NOMO-1 (cell line): ENCODE data around the gene MXRA5.
"Not testable (repeated sequence)": the region's sequence is repeated elsewhere in the genome, so short reads cannot be mapped to it uniquely, and the experiment has no call there.

Experiments
- DNase-seq, 2 experiments: peaks; one replicate each; lab custom pipeline; 2025; ENCODE audit not compliant: unreplicated experiment in 2 of 2; lab: John Stamatoyannopoulos, UW

MXRA5 gene, protein sequence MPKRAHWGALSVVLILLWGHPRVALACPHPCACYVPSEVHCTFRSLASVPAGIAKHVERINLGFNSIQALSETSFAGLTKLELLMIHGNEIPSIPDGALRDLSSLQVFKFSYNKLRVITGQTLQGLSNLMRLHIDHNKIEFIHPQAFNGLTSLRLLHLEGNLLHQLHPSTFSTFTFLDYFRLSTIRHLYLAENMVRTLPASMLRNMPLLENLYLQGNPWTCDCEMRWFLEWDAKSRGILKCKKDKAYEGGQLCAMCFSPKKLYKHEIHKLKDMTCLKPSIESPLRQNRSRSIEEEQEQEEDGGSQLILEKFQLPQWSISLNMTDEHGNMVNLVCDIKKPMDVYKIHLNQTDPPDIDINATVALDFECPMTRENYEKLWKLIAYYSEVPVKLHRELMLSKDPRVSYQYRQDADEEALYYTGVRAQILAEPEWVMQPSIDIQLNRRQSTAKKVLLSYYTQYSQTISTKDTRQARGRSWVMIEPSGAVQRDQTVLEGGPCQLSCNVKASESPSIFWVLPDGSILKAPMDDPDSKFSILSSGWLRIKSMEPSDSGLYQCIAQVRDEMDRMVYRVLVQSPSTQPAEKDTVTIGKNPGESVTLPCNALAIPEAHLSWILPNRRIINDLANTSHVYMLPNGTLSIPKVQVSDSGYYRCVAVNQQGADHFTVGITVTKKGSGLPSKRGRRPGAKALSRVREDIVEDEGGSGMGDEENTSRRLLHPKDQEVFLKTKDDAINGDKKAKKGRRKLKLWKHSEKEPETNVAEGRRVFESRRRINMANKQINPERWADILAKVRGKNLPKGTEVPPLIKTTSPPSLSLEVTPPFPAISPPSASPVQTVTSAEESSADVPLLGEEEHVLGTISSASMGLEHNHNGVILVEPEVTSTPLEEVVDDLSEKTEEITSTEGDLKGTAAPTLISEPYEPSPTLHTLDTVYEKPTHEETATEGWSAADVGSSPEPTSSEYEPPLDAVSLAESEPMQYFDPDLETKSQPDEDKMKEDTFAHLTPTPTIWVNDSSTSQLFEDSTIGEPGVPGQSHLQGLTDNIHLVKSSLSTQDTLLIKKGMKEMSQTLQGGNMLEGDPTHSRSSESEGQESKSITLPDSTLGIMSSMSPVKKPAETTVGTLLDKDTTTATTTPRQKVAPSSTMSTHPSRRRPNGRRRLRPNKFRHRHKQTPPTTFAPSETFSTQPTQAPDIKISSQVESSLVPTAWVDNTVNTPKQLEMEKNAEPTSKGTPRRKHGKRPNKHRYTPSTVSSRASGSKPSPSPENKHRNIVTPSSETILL (N-terminal part only)

DNA sequence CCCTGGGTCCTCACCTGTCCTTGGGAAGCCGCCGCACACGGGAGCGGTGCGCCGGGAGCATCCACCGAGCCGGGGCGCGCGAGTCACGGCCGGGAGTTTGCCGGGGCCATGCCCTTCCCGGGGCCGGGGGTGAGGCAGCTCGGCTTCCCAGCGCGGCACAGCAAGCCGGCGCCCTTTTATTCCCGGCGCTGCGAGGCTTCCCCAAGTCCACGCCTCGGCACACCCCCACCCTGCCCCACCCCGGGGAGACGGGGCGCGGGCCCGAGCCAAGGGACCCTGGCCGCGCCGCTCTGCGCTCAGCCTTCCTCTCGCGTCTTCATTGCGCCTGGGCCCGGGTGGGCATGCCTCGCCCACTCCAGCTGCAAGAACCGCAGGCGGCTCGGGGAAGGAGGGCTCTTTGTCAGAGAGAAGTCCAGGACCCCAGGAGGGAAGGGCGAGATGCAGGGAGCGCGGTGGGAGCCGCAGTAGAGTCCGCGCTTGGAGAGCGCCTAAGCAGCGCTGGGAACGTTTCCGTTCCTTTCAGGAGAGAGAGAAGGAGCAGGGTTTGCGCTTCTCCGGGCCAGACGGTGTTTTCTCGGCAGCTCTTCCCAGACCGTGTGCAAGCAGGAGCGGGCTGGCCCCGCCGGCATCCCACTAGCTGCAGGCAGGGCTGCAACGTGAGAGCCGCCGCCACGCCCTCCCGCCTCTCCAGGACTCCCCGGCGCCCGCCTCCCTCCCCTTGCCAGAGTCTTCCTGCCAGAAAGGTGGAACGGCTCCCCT, at the start of gene MXRA5:
Gene MXRA5 (minus strand): TSS at position 152 of the 759 bp plus-strand sequence. CDS start 2,819 bp downstream, outside the sequence.
- no peak for DNase-seq

DNA sequence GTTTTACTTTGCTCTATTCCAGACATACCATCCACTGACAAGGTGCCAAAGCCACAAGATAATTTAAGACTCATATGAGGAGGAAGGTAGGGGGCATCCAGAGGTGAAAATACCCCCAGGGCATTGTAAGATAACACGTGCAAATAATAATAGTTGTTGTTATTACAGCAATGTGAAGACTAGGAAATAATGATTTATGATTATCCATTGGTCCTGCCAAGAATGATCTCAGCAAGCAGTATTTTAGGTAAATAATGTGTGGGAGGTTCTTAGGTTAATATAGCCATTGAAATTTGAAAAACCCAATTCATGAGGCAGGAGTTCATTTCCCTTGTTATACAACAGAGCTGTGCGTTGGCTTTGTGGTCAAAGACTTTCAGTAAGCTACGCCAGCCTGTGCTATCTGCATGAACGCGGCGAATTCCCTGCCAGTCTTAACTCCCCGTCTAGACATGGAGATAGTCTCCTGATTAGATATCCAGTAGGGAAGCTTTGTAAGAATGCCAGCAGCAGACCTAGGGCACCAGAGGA, 47.2 kb upstream of the MXRA5 start:
- DNase-seq, result no peak

DNA sequence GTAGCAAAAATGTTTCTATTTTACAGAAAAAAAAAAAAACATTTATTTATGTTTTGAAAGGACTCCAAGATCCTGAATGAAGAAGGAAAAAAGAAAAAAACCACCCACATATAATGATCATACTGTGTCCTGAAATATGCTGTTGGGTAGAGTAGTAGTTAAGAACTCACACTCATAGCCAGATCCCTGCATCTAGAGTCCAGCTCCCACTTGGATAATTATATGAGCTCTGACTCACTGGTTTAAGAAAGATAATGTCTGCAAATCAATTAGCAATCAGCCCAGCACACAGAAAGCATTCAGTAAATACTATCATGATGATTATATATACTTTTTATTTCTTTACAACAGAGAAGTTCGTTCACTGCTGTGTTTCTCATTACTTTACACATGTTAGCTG, 46.7 kb upstream of the MXRA5 start:
- DNase-seq, result no peak

DNA sequence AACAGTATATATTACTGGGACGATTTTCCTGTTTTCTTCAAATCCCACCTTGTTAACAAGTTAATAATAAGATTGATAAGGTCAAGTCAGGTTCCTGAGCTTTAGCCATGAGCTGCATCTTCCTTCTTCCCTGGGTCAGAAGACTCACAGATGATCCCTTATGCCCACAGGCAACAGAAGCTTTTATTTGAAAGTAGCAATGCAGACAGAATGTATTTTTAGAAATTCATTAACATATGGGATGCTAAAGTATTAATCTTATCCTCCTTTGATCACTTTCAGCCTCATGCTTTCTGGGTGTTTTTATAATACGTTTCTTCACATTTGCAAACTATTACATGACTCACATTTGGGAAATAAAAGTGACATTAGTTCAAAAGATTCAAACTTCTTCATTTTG, 42.0 kb upstream of the MXRA5 start:
- no peak for DNase-seq

DNA sequence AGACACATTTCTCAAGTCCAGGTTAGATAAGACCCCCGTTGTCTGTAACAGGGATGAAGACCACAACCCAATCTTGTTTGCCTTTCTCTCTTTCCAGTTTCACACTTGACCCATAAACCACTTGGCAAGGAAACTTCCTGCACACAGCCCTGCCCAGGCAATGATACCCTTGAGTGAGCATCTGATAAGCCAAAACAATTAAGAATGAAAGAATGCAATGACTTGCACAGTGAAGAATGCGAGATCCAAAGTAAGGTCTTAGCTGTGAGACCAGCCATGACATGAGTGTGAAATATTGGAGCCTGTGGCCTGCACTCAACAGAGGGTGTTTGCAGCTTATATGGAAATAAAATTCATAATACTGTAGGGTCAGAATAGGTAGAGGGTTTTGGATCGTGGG, 37.9 kb upstream of the MXRA5 start:
- no peak for DNase-seq

DNA sequence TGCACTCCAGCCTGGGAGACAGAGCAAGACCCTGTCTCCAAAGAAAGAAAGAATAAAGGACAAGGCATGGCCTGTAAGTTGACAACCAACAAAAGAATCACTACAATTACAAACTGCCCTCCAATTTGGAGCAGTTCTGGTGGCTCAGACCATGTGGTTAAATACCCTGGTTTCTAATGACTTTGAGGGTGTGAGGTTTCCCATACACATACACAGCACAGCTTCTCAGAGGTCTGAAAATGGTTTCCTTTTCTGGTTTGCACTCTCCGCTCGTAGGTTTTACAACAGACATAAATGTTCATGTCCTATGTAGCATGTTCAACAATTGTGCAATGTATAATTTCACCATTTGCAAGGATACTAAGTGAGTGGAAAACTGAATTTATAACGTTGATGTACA, 34.2 kb upstream of the MXRA5 start:
- no peak for DNase-seq

DNA sequence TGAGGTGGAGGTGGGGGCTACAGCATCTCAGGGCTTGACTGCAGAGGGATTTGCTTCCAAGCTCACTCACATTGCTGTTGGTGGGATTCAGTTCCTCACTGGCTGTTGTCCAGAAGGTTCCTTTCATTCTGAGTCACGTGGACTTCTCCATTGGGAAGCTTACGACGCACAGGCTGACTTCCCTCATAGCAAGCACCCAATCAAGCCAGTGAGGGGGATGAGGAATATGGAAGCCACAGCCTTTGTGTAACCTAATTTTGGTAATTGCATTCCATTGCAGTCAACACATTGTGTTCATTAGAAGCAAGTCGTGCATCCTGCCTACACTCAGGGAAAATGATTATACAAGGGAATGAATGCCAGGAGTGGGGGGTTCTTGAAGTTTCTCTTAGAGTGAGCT, 32.7 kb upstream of the MXRA5 start:
- no peak for DNase-seq

DNA sequence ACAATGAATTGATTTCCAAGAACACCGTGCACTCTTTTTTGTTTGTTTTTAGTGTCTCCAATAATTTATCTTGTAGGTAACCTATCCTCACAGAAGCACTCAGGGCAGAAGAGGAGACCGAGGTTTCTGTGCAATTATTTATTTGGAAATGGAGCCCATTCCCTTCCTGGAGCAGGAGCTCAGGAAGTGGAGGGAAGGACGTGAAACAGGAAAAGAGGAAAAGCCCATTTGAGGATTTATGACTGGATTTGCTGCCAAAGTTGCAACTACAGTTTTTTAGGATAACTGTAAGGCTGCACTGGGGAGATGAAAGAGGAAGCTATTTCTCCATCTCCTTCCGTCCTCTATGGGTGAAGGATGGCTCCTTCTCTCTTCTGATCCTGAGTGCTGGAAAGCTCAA, 31.7 kb upstream of the MXRA5 start:
- peak in 1 of 2 experiments; percentile 5 for DNase-seq

DNA sequence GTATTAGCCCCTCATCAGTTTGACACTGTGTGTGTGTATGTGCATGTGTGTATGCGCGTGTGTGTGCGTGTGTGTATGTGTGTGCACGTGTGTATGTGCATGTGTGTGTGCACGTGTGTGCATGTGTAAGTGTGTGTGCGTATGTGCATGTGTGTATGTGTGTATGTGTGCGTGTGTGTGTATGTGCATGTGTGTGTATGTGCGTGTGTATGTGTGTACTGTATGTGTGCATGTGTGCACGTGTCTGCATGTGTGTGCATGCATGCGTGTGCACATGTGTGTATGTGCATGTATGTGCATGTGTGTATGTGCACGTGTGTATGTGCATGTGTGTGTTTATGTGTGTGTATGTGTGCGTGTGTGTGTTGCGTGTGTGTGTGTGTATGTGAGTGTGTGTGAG, 31.1 kb upstream of the MXRA5 start:
- DNase-seq, result no peak

DNA sequence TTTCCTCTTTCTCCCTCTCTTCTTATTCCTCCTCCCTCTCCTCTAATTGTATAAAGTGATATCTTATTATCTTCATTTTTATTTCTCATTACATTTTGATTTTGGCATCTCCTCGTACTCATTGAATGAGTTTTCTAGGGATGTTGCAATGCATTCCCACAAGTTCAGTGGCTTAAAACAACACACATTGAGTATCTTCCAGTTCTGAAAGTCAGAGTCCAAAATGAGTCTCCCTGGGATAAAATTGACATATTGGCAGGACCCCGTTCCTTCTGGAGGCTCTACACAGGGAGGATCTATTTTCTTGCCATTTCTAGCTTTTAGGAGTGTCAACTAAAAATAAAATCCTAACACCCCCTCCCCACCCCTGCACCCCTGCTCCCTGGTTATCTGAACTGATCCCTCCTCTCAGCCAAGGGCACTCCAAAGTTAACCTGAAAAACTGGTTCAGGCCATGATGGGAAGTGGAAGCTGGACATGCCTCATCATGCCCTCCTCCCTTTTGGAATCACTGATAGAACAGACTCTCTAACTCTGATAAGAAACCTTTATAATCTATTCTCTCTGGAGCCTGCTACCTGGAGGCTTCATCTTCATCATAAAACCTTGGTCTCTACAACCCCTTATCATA, 29.5 kb upstream of the MXRA5 start:
- not testable (repeated sequence) for DNase-seq

DNA sequence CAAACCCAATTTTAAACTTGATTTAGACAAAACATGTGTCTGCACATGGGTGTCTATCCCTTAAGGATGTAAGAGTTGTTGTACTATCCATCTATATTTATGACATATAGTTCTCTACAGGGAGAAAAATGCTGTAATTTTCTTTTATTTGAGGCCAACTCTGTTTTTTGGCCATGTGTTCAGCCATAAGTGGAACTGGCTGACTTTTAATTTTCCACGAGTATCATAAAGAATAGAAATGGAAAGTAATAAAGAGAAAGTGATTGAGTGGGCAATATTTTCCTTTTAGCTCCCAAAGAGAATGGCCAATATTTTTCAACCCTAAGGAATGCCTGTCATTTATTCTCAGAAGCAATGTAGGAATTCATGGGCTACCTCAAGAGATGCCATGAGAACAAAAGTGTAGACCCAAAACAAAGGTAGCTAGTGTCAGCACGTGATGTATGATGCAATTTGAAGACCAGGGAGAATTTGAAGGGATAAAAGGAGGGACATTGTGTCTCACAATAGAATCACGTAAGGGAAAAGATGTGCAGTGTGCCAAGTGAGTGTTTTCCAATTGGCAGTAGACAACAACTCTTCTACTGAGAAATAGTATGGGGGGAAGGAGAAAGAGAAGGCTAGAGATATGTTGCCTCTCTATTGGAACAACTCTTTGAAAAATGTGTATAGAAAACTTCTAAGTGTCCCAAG, 27.8 kb upstream of the MXRA5 start:
- no peak for DNase-seq

DNA sequence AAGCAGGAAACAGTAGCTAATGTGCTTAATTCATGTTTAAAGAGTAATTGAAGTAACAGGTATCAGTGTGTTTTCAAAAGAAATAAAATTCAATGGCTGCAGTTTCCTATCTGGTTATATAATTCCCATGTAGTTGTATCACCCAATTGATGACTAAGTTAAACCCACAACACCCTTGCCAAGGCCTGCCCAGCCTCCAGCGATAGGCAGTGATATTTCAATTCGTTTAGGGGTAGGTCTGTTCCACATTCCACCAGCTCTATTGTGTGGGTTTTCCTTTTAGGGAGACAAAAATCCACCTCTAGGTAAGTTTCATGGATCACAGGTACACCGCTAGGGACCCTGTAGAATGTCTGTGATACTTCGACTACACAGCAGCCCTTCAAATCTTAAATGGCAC, 24.7 kb upstream of the MXRA5 start:
- no peak for DNase-seq

DNA sequence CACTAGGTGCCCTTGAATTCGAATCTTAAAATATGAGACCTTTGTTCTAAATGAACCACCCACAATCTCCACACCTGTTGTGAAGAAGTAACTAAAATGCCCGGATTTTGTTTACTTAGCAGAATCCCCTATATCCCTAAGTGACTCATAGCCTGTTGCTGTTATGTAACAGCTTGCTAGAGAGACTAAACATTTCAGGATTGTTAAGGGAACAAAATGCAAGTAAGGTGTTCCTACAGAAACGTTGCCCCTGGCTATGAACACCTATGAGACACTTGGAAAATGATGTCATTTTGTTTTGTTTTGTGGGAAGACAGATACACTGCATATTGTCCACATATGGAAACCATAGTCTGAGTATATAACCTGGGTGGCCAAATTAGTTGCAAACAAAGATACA, 24.2 kb upstream of the MXRA5 start:
- no peak for DNase-seq

DNA sequence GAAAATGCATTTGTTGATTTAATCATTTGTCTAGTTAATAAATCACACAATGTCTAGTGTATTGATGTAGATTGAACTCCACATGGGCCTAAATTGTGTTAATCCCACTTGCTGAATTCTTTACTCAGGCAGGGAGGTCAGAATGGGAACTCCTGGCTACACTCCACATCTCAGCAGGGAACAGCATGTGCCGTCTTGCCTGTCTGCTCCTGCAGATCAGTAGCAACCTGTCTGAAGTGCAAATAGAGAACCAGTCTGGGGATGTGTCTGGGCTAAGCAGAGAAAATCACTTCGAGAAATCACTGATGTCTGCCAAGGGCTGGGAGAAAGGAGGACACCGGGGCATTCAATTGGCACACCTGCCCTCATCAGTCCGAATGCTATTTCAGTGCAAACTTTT, 16.5 kb upstream of the MXRA5 start:
- DNase-seq, result no peak

DNA sequence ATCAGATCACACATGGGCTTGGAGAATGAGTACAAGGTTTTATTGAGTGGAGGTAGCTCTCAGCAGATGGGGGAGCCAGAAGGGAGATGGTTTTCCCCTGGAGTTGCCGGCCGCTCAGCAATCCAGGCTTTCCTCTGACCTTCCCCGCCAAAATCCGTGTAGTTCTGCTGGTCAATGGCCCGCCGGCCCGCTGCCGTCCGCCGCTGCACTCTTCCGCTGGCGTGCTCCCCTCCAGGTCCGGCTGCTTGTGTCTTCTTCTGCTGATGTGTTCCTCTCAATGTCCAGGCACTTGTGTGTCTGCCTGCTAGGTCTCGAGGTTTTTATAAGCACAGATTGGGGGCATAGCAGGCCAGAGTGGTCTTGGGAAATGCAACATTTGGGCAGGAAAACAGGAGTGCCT, 14.4 kb upstream of the MXRA5 start:
- DNase-seq, result no peak

DNA sequence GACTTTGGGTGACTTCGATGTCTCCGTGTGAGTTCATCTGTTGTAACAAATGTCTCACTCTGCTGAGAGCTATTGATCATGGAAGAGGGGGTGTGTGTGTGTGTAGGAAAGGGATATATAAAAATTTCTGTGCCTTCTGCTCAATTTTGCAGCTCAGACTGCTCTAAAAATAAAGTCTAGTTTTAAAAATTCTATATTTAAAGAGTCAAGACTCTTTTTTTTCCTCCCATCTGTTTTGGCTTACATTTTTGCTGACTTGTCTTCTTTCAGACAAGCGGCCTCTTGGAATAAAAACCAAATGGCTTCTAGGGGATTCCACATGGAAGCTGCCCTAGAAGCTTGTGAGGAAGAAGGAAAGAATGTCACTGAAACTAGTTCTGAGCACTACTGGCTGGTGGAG, 6.3 kb upstream of the MXRA5 start:
- not testable (repeated sequence) for DNase-seq

DNA sequence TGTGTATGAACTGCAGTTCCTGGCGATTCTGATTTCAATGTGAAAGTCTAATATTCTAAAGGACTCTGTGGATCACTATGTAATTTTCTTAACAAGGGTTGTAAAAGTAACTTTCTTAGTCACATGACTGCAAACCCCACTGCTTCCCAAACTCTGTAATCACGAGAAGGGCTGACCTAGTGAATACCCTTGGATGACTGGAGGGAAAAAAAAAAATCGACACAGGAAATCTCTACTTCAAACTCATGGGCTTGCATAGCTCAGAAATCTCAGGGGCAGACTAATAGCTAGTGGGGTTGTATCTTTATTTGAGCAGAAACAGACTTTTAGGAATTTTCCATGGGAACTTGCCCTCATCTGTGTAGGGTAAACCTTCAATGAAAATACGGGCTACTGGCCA, 4.8 kb upstream of the MXRA5 start:
- no peak for DNase-seq

DNA sequence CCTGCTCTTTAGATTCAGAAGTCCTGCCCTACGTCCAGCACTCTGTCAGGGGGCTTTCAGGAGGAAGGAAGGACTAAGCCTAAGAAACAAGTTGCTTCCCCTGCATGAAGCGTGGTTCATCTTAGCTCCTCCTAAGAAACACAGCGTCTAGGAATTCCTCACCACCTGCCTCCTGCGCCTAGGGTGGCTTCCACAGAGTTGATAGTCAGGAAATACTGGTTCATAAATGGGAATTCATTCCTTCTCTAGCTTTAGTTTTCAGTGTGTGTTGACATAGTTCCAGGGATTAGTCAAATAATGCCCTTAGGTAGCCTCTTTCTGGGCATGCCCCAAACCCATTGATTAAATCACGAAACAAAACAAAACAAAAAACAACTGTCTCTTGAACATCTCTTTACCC, 1.7 kb upstream of the MXRA5 start:
- DNase-seq, result no peak
